AG10803 (cell line): ENCODE measurements around the gene PRSS57.
A peak's percentile ranks its signal among the peaks of the same experiment; 100 is the strongest.

Source experiments
- DNase-seq: peaks from one replicate; pipeline ENCODE4 v3.0.0; 2010; ENCODE audit warnings: low read depth
- H3K4me3 ChIP-seq: 2 replicates; pipeline ENCODE4 v1.5.1; 2011; ENCODE audit warnings: mild to moderate bottlenecking, low read length, control low read depth
- TF ChIP-seq, protein P1 (sequence below): conservative IDR thresholded peaks from 2 replicates; pipeline ENCODE4 v1.5.1; 2011; ENCODE audit warnings: mild to moderate bottlenecking, low read length, control low read depth, inconsistent platforms

Gene PRSS57

GRCh38 chr19:662962-663681 is 32.1 kb downstream of the PRSS57 start, which contains the start of gene RNF126:
Gene RNF126 (minus strand): TSS chr19:663214. CDS start chr19:663121, 93 bp downstream.
- peak; percentile 91 for DNase-seq
- TF ChIP-seq, protein P1, sequence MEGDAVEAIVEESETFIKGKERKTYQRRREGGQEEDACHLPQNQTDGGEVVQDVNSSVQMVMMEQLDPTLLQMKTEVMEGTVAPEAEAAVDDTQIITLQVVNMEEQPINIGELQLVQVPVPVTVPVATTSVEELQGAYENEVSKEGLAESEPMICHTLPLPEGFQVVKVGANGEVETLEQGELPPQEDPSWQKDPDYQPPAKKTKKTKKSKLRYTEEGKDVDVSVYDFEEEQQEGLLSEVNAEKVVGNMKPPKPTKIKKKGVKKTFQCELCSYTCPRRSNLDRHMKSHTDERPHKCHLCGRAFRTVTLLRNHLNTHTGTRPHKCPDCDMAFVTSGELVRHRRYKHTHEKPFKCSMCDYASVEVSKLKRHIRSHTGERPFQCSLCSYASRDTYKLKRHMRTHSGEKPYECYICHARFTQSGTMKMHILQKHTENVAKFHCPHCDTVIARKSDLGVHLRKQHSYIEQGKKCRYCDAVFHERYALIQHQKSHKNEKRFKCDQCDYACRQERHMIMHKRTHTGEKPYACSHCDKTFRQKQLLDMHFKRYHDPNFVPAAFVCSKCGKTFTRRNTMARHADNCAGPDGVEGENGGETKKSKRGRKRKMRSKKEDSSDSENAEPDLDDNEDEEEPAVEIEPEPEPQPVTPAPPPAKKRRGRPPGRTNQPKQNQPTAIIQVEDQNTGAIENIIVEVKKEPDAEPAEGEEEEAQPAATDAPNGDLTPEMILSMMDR: no peak
- H3K4me3 ChIP-seq: peak within 1 kb of the TSS; percentile 78

DNA sequence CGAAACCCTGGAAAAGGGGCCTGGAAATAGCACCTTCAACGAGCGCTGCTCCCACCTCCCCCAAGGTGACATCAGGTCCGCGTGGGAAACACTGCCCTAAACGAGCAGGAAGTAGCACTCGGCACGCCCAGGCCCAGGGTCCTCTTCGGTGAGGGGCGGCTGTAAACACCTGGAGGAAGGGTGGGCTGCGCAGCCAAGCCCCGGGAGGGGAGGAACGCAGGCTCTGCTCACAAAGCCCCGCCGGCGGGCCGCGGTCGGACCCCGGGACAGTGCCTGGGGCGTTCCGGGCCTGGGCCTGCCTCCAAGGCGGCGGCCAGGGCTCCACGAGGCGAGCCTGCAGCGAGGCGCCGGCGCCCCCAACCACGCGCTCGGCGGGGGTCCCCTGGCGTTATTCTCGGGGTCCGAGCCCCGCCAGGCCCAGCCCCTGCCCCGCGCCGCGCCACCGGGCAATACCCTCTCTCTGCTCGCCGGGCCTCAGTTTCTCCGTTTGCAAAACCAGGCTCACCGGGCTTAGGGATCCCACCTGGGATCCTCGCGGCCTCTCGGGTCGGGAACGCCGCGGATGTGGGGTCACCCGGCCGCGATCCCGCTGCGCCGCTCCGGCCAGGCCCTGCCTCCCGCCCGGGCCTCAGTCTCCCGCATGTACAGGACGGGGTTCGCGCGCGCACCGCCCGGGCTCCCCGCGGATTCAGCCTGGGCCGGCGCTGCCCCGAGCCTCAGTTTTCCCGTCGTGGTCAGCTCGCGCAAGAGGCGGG is 32.9 kb downstream of the PRSS57 start:
- H3K4me3 ChIP-seq: peak overlapping the region; percentile 78
- peak; percentile 35 for DNase-seq
- TF ChIP-seq, protein P1: no peak

DNA sequence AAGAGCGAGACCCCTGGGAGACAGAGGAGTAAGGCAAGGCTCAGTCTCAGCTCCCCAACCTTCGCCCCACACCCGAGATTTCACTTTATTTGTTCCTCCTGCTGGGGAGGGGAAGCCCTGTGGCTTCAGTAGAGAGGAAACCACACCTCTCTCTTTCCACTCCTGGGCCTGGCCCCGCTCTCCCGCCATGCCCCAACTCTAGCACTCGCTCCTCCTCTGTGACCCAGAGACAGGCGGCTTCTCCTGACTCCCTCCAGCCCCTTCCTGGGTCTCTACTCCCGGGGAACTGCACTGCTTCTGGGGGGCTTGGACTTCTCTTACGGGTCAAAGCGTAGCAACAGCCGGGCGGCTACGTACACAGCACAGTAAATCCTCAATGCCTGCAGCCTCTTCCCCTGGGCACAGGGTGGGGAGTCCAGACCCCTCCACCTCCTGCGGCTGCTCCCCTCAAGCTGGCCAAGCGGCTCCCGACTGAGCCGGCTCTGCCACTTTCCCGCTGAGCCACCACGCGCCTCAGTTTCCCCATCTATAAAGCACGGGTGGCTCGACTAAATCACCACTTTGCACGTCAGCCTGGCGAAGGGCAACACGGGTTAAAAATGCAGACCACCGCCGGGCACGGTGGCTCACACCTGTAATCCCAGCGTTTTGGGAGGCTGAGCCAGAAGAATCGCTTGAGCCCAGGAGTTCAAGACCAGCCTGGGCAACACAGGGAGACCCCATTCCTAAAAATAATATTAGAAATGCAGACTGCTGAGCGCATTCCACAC is 33.6 kb downstream of the PRSS57 start:
- TF ChIP-seq, protein P1: no peak
- no peak for DNase-seq
- H3K4me3 ChIP-seq: peak overlapping the region; percentile 78

DNA sequence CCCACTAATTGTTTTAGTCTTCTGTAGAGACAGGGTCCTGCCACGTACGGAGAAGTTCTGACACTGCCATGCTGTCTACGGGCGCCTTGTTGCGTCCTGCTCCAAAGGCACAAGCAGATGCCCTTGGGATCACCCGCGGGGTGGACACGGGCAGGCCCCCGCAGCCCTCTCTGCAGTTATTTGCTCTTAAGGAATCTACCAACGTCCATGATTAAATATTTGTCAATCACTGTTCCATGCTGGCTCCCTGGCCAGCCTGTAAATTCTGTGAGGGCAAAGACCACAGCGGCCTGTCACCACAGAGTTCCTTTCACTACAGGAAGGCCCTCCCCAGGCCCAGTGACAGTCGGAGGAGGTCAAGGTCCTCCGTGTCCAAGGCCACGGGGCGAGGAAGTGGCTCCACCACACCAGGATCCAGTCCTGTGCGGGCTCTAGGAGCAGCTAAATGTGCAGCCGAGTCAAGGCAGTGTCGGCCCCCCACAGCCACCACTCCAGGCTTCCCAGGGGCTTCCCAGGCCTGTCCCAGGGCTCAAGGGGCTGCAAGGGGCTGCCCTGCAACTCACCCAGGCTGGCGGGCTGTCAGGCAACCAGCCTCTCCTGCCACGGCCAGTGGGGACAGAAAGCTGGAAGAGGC is 34.3 kb downstream of the PRSS57 start:
- H3K4me3 ChIP-seq: peak overlapping the region; percentile 78
- TF ChIP-seq, protein P1: no peak
- no peak for DNase-seq

GRCh38 chr19:658916-659839 is 36.1 kb downstream of the PRSS57 start:
- DNase-seq: peak; percentile 88
- H3K4me3 ChIP-seq: peak overlapping the region; percentile 35
- TF ChIP-seq, protein P1: no peak
